Measurements from ENCODE around the gene SYDE1.

Gene SYDE1

GRCh38 chr19:15138427-15138826 is 31.2 kb downstream of the SYDE1 start:
- Mint-ChIP-seq H3K4me1 (no peaks in the 10 kb centered on the region), H3K27me3 (ENCODE audit: low read depth) (peaks cover 10% of the 10 kb centered on the region), H3K4me3 (no peak overlapping the region), H3K9me3 (peaks cover 20% of the 10 kb centered on the region), H3K36me3 (ENCODE audit: low read depth) (no peaks in the 10 kb centered on the region), H3K27ac (no peak overlapping the region)
- no peak for TF ChIP-seq CTCF (IDR thresholded peaks at IDR 0.05; ENCODE audit: unreplicated experiment in 3 of 3)

GRCh38 chr19:15141143-15141542 is 33.9 kb downstream of the SYDE1 start:
- H3K9me3 Mint-ChIP-seq = peaks cover 20% of the 10 kb centered on the region
- no peak overlapping the region for H3K4me3 Mint-ChIP-seq
- H3K27ac Mint-ChIP-seq = no peak overlapping the region
- no peak for TF ChIP-seq CTCF (IDR thresholded peaks at IDR 0.05; ENCODE audit: unreplicated experiment in 3 of 3)
- H3K27me3 Mint-ChIP-seq (ENCODE audit: low read depth) = peaks cover 10% of the 10 kb centered on the region
- no peaks in the 10 kb centered on the region for H3K4me1 Mint-ChIP-seq
- H3K36me3 Mint-ChIP-seq (ENCODE audit: low read depth) = no peaks in the 10 kb centered on the region

DNA sequence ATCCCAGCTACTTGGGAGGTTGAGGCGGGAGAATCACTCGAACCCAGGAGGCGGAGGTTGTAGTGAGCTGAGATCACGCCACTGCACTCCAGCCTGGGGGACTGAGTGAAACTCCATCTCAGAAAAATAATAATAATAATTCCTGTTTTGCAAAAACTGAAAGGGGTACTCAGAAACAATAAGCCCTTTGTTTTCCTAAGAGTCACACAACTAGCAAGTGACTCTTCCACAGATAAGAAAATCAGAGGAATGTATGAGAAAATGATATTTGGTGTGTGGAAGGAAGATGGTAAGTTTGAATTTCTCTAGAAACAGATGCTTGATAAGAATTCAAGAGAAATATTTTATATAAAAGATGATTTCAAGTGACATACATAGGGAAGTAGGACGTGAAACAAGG is 35.1 kb downstream of the SYDE1 start:
- no peaks in the 10 kb centered on the region for H3K4me1 Mint-ChIP-seq
- TF ChIP-seq CTCF (IDR thresholded peaks at IDR 0.05; ENCODE audit: unreplicated experiment in 3 of 3) = no peak
- no peaks in the 10 kb centered on the region for H3K36me3 Mint-ChIP-seq (ENCODE audit: low read depth)
- H3K4me3 Mint-ChIP-seq = no peak overlapping the region
- H3K27me3 Mint-ChIP-seq (ENCODE audit: low read depth) = peaks cover 11% of the 10 kb centered on the region
- H3K9me3 Mint-ChIP-seq = peaks cover 17% of the 10 kb centered on the region
- no peak overlapping the region for H3K27ac Mint-ChIP-seq

DNA sequence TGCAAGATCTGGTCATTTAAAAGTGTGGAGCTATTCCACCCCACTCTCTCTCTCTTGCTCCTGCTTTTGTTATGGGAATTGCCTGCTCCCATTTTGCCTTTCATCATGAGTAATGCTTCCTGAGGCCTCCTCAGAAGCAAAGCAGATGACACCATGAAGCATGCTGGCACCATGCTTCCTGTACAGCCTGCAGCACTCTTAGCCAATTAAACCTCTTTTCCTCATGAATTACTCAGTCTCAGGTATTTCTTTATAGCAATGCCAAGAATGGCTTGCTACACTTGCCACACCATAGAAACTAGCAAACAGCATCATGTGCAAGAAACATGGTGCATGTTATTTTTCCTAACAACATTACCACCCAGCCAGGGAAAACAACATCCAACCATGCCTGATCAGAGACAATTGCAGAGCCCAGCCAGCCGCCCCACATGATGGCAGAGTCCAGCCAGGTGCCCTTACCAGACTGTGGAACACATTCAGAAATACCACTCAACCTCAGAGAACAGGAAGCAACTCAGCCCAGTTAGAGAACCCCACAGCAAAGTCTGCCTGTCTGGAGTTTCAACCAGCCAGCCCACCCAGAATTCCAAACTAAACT is 36.9 kb downstream of the SYDE1 start:
- no peak for TF ChIP-seq CTCF (IDR thresholded peaks at IDR 0.05; ENCODE audit: unreplicated experiment in 3 of 3)
- peaks cover 5% of the 10 kb centered on the region for H3K9me3 Mint-ChIP-seq
- no peak overlapping the region for H3K4me3 Mint-ChIP-seq
- H3K36me3 Mint-ChIP-seq (ENCODE audit: low read depth) = no peaks in the 10 kb centered on the region
- peaks cover 16% of the 10 kb centered on the region for H3K27me3 Mint-ChIP-seq (ENCODE audit: low read depth)
- no peak overlapping the region for H3K27ac Mint-ChIP-seq
- H3K4me1 Mint-ChIP-seq = no peaks in the 10 kb centered on the region

DNA sequence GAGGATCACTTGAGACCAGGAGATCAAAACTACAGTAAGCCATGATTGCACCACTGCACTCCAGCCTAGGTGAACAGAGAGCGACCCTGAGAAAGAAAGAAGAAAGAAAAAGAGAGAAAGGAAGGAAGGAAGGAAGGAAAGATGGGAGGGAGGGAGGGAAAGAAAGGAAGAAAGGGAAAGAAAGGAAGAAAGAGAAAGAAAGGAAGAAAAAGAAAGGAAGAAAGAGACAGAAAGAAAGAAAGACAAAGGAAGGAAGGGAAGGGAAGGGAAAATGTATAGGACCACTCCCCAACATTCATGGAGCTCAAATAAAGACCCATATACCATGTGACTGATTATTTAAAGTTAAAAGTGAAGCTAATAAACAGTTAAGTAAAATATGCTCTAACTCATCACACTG is 39.9 kb downstream of the SYDE1 start:
- Mint-ChIP-seq H3K4me1 (no peaks in the 10 kb centered on the region), H3K9me3 (no peaks in the 10 kb centered on the region), H3K27me3 (ENCODE audit: low read depth) (peaks cover 9% of the 10 kb centered on the region), H3K4me3 (no peak overlapping the region), H3K27ac (no peak overlapping the region), H3K36me3 (ENCODE audit: low read depth) (no peaks in the 10 kb centered on the region)
- no peak for TF ChIP-seq CTCF (IDR thresholded peaks at IDR 0.05; ENCODE audit: unreplicated experiment in 3 of 3)

DNA sequence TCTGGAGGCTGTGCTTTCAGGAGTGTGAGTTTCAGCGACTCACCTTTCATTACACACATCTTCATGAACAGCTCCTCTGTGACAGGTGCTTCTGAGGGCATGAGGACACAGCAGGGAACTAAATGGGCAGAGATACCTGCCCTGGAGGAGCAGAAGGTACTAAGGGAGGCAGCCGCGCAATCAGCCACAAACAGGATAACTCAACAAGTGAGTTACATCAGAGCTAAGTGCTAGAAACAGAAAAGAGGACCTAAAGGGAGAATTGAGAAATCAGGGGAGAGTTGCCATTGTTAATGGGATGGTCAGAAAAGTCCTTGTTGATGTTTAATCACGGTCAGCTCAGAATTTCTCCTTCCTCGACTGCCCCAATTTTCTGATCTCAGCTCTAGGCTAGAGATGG is 42.5 kb downstream of the SYDE1 start:
- Mint-ChIP-seq H3K27me3 (ENCODE audit: low read depth) (peaks cover 10% of the 10 kb centered on the region), H3K4me3 (no peak overlapping the region), H3K4me1 (no peaks in the 10 kb centered on the region), H3K9me3 (no peaks in the 10 kb centered on the region), H3K27ac (no peak overlapping the region), H3K36me3 (ENCODE audit: low read depth) (no peaks in the 10 kb centered on the region)
- no peak for TF ChIP-seq CTCF (IDR thresholded peaks at IDR 0.05; ENCODE audit: unreplicated experiment in 3 of 3)
